Measurements from ENCODE around the gene PRSS57. TPM values are rescaled to one million over a fixed set of nuclear protein-coding genes. Genes with fewer than 3 reads are reported as not detected.

Gene PRSS57
- total and polyA plus RNA-seq, 2 of the 13 experiments (the other 11 are each of a cell fraction or from before 2014, with no cell fraction given): 0.12 TPM; not detected in 1

- TF ChIP-seq SIX4 (CRISPR knock-in tag; IDR thresholded peaks at IDR 0.05): no peak; the same call in 1 of the 2 replicates
- no peak for TF ChIP-seq ZNF674 (CRISPR knock-in tag; IDR thresholded peaks at IDR 0.05; ENCODE audit: low read depth)
- TF ChIP-seq, protein P1, sequence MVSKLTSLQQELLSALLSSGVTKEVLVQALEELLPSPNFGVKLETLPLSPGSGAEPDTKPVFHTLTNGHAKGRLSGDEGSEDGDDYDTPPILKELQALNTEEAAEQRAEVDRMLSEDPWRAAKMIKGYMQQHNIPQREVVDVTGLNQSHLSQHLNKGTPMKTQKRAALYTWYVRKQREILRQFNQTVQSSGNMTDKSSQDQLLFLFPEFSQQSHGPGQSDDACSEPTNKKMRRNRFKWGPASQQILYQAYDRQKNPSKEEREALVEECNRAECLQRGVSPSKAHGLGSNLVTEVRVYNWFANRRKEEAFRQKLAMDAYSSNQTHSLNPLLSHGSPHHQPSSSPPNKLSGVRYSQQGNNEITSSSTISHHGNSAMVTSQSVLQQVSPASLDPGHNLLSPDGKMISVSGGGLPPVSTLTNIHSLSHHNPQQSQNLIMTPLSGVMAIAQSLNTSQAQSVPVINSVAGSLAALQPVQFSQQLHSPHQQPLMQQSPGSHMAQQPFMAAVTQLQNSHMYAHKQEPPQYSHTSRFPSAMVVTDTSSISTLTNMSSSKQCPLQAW (CRISPR knock-in tag; IDR thresholded peaks at IDR 0.05): peak; percentile 66
- no peak for TF ChIP-seq MLXIP (CRISPR knock-in tag; IDR thresholded peaks at IDR 0.05; ENCODE audit: borderline replicate concordance)
- peak; percentile 76; the same call in 1 of the 2 replicates for TF ChIP-seq ZNF790 (CRISPR knock-in tag; IDR thresholded peaks at IDR 0.05; ENCODE audit: borderline replicate concordance)
- no peak for TF ChIP-seq ZNF761 (CRISPR knock-in tag; conservative IDR thresholded peaks at IDR 0.05)
- TF ChIP-seq MIXL1 (CRISPR knock-in tag; IDR thresholded peaks at IDR 0.05): 0 out of 2 replicates have a peak, but pooled peaks have one; percentile 18
- no peak for TF ChIP-seq ZEB1 (IDR thresholded peaks at IDR 0.05; ENCODE audit: insufficient replicate concordance, low read depth)
- no peak for TF ChIP-seq ZUFSP (CRISPR knock-in tag; IDR thresholded peaks at IDR 0.05; ENCODE audit: borderline replicate concordance)
- no peak for TF ChIP-seq KLF9 (CRISPR knock-in tag; IDR thresholded peaks at IDR 0.05; ENCODE audit: low read depth)
- no peak for TF ChIP-seq ZNF30 (CRISPR knock-in tag; IDR thresholded peaks at IDR 0.05)
- TF ChIP-seq, protein P2, sequence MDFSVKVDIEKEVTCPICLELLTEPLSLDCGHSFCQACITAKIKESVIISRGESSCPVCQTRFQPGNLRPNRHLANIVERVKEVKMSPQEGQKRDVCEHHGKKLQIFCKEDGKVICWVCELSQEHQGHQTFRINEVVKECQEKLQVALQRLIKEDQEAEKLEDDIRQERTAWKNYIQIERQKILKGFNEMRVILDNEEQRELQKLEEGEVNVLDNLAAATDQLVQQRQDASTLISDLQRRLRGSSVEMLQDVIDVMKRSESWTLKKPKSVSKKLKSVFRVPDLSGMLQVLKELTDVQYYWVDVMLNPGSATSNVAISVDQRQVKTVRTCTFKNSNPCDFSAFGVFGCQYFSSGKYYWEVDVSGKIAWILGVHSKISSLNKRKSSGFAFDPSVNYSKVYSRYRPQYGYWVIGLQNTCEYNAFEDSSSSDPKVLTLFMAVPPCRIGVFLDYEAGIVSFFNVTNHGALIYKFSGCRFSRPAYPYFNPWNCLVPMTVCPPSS (IDR thresholded peaks at IDR 0.05): no peak
- no peak for TF ChIP-seq ZNF234 (CRISPR knock-in tag; conservative IDR thresholded peaks at IDR 0.05)
- no peak for TF ChIP-seq CC2D1A (CRISPR knock-in tag; IDR thresholded peaks at IDR 0.05)
- TF ChIP-seq MXD1 (CRISPR knock-in tag; IDR thresholded peaks at IDR 0.05): peak; percentile 35; the same call in 1 of the 2 replicates
- TF ChIP-seq TP53 (CRISPR knock-in tag; conservative IDR thresholded peaks at IDR 0.05): no peak
- TF ChIP-seq IKZF1 (IDR thresholded peaks at IDR 0.05): no peak
- TF ChIP-seq HIVEP1 (CRISPR knock-in tag; IDR thresholded peaks at IDR 0.05): peak; percentile 92
- TF ChIP-seq RCOR2 (CRISPR knock-in tag; IDR thresholded peaks at IDR 0.05): peak; percentile 59; the same call in 1 of the 2 replicates
- TF ChIP-seq KDM2A (CRISPR knock-in tag; IDR thresholded peaks at IDR 0.05; ENCODE audit: borderline replicate concordance, low read depth): peak; percentile 69; the same call in 1 of the 2 replicates
- TF ChIP-seq ASH2L (IDR thresholded peaks at IDR 0.05; ENCODE audit: insufficient read length, low read depth, low read length): peak; percentile 37
These were observed 34.3 kb downstream of the PRSS57 start (continued) for GRCh38 chr19:660793-661426.

Data from HepG2 (cell line).